Measurements from ENCODE around the gene SDCBP2. TPM values are rescaled to one million over a fixed set of nuclear protein-coding genes. Genes with fewer than 3 reads are reported as not detected.

The SDCBP2 gene
- total RNA-seq (2021) (2.5 to 3.3 TPM (median 2.6 TPM) in 3 replicates), Bru-seq, nascent RNA (percentile 25 among the genes with signal in this experiment)
- long read RNA-seq, experiment 1, transcript SDCBP2-203 (5 exons, 1,261 nt): major isoform, 7 of 13 reads
- long read RNA-seq, experiment 1, partial matches to known transcripts: 1 of 13 reads
- long read RNA-seq, experiment 1, other reads (novel, unspliced or antisense): 5 of 13 reads
- long read RNA-seq, experiment 2, partial matches to known transcripts: 1 of 6 reads
- long read RNA-seq, experiment 2, other reads (novel, unspliced or antisense): 2 of 6 reads
- long read RNA-seq, experiment 3, partial matches to known transcripts: 0 of 9 reads
- long read RNA-seq, experiment 3, other reads (novel, unspliced or antisense): 4 of 9 reads

GRCh38 chr20:1328680-1329330, at the start of gene SDCBP2:
SDCBP2 (minus strand) TSS chr20:1329139; CDS start chr20:1320416, 8,723 bp downstream.
- no peak for DNase-seq (ENCODE audit: low spot score)
- POLR2A ChIA-PET: interaction anchor here (0.6 kb wide), 1 partner anchor 38 kb away, joined by 3 read pairs; no protein-coding TSS in a partner anchor

DNA sequence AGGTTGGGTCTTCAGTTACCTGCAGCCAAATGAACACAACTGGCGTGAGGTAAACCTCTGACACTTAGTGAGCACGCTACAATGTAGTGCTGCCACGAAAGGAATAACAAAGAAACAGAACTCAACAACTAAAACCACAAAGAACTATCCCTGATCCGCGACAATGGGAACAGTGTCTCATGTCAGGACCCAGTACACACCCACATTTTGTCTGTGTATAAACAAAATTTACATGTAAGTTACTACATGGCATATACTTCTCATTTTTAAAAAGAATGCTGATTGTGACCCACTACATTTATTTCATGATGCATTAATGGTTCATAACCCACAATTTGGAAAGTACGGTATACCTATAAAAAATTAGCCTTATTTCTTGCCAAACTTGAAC, 49.8 kb upstream of the SDCBP2 start:
- POLR2A ChIA-PET: no interaction called here
- peaks cover 47% of the 10 kb centered on the region for H3K4me1 Mint-ChIP-seq

More at GRCh38 chr20:1328680-1329330, at the start of gene SDCBP2:
- H3K9me3 Mint-ChIP-seq: no peaks in the 10 kb centered on the region
- H3K27ac Mint-ChIP-seq: peak within 1 kb of the TSS; percentile 1; the same call in 1 of the 2 replicates
- 0 out of 2 replicates have a peak, but pooled peaks have one; percentile 15 for TF ChIP-seq GABPB1 (CRISPR knock-in tag; IDR thresholded peaks at IDR 0.05)
- TF ChIP-seq, protein P1, sequence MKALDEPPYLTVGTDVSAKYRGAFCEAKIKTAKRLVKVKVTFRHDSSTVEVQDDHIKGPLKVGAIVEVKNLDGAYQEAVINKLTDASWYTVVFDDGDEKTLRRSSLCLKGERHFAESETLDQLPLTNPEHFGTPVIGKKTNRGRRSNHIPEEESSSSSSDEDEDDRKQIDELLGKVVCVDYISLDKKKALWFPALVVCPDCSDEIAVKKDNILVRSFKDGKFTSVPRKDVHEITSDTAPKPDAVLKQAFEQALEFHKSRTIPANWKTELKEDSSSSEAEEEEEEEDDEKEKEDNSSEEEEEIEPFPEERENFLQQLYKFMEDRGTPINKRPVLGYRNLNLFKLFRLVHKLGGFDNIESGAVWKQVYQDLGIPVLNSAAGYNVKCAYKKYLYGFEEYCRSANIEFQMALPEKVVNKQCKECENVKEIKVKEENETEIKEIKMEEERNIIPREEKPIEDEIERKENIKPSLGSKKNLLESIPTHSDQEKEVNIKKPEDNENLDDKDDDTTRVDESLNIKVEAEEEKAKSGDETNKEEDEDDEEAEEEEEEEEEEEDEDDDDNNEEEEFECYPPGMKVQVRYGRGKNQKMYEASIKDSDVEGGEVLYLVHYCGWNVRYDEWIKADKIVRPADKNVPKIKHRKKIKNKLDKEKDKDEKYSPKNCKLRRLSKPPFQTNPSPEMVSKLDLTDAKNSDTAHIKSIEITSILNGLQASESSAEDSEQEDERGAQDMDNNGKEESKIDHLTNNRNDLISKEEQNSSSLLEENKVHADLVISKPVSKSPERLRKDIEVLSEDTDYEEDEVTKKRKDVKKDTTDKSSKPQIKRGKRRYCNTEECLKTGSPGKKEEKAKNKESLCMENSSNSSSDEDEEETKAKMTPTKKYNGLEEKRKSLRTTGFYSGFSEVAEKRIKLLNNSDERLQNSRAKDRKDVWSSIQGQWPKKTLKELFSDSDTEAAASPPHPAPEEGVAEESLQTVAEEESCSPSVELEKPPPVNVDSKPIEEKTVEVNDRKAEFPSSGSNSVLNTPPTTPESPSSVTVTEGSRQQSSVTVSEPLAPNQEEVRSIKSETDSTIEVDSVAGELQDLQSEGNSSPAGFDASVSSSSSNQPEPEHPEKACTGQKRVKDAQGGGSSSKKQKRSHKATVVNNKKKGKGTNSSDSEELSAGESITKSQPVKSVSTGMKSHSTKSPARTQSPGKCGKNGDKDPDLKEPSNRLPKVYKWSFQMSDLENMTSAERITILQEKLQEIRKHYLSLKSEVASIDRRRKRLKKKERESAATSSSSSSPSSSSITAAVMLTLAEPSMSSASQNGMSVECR (CRISPR knock-in tag; IDR thresholded peaks at IDR 0.05; ENCODE audit: borderline replicate concordance): no peak
- H3K27me3 Mint-ChIP-seq (ENCODE audit: low read depth): no peaks in the 10 kb centered on the region; the same call in 1 of the 2 replicates
- H3K36me3 Mint-ChIP-seq: peaks cover 16% of the 10 kb centered on the region
- H3K4me3 Mint-ChIP-seq: no peak within 1 kb of the TSS
- no peak for ATAC-seq
- CTCF ChIA-PET: interaction anchor here (1.1 to 1.8 kb wide), 3 partner anchors 16 to 175 kb away, joined by 3 to 9 read pairs (median 7); no protein-coding TSS in a partner anchor
- peaks cover 7% of the 10 kb centered on the region; the same call in 1 of the 2 replicates for H3K4me1 Mint-ChIP-seq

DNA sequence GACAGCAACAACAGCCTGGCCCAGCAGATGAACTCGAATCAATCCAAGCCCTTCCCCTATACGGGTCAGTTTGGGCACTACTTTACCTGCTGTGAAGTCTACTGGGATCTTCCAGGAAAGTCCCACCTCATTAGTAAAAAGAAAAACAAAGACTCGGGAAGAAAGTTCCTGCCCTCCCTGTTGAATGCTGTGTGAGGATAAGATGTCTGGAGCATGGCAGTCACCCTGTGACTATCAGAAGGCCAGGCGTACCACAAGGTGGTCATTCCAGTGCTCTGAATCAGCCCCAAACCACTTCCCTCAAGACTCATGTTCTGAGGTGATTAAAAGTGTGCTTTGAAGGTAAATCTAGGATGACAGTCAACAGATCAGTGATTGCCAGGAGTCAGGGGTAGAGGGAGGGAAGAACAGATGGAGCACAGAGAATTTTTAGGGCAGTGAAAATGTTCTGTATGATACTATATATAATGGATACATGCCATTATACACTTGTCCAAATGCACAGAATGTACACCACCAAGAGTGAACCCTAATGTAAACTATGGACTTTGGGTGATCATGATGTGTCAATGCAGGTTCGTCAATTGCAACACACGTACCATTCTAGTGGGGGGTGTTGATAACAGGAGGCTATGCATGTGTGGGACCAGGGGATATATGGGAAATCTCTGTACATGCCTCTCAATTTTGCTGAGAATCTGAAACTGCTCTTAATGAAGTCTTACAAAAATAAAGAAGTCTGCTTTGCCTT, 49.2 kb upstream of the SDCBP2 start:
- DNase-seq (ENCODE audit: low spot score): no peak

More for the DNA sequence above, 49.8 kb upstream of the SDCBP2 start:
- TF ChIP-seq, protein P2, sequence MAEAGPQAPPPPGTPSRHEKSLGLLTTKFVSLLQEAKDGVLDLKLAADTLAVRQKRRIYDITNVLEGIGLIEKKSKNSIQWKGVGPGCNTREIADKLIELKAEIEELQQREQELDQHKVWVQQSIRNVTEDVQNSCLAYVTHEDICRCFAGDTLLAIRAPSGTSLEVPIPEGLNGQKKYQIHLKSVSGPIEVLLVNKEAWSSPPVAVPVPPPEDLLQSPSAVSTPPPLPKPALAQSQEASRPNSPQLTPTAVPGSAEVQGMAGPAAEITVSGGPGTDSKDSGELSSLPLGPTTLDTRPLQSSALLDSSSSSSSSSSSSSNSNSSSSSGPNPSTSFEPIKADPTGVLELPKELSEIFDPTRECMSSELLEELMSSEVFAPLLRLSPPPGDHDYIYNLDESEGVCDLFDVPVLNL (CRISPR knock-in tag; IDR thresholded peaks at IDR 0.05; ENCODE audit: borderline replicate concordance, low read depth): no peak
- TF ChIP-seq, protein P3, sequence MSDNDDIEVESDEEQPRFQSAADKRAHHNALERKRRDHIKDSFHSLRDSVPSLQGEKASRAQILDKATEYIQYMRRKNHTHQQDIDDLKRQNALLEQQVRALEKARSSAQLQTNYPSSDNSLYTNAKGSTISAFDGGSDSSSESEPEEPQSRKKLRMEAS (CRISPR knock-in tag; IDR thresholded peaks at IDR 0.05): no peak
- TF ChIP-seq SOX15 (CRISPR knock-in tag; IDR thresholded peaks at IDR 0.05): no peak
- TF ChIP-seq MXD4 (CRISPR knock-in tag; IDR thresholded peaks at IDR 0.05; ENCODE audit: borderline replicate concordance): no peak
- H3K27me3 Mint-ChIP-seq (ENCODE audit: low read depth): no peaks in the 10 kb centered on the region
- CTCF ChIA-PET: no interaction called here
- DNase-seq (ENCODE audit: low spot score) (no peak), ATAC-seq (no peak)
- no peaks in the 10 kb centered on the region for H3K9me3 Mint-ChIP-seq
- H3K36me3 Mint-ChIP-seq: peaks cover 7% of the 10 kb centered on the region; the same call in 1 of the 2 replicates
- no peak overlapping the region for H3K4me3 Mint-ChIP-seq
- H3K27ac Mint-ChIP-seq: no peak overlapping the region

More for the DNA sequence above, 49.2 kb upstream of the SDCBP2 start:
- ChIA-PET POLR2A (no interaction called here), CTCF (interaction anchor here (1.0 to 1.4 kb wide), 3 partner anchors 46 to 399 kb away, joined by 3 to 4 read pairs (median 3); no protein-coding TSS in a partner anchor)
- H3K4me1 Mint-ChIP-seq: peaks cover 47% of the 10 kb centered on the region
- no peaks in the 10 kb centered on the region for H3K9me3 Mint-ChIP-seq
- ATAC-seq: no peak
- H3K36me3 Mint-ChIP-seq: peaks cover 11% of the 10 kb centered on the region; the same call in 1 of the 2 replicates
- no peaks in the 10 kb centered on the region for H3K27me3 Mint-ChIP-seq (ENCODE audit: low read depth)
- no peak for TF ChIP-seq ZSCAN18 (CRISPR knock-in tag; IDR thresholded peaks at IDR 0.05)
- H3K27ac Mint-ChIP-seq: peak overlapping the region; percentile 33; the same call in 1 of the 2 replicates
- no peak overlapping the region for H3K4me3 Mint-ChIP-seq
